GM12892 (cell line): ENCODE results near the gene NPEPL1. TPM values are rescaled to one million over a fixed set of nuclear protein-coding genes. Genes with fewer than 3 reads are reported as not detected.
"Not testable (repeated sequence)": the region's sequence is repeated elsewhere in the genome, so short reads cannot be mapped to it uniquely, and the experiment has no call there.

Source experiments
- DNase-seq: peaks from one replicate; pipeline ENCODE4 v3.0.0; 2011; ENCODE audit not compliant: insufficient read length
- FAIRE-seq: peaks from 2 replicates; lab custom pipeline; 2011; peaks lifted over from hg19 to GRCh38; lab: Jason Lieb, UNC
- POLR2A ChIP-seq: IDR thresholded peaks from 2 replicates; pipeline ENCODE4 v1.6.1; 2011; ENCODE audit warnings: low read depth, low read length, control low read depth
- POLR2AphosphoS5 ChIP-seq: IDR thresholded peaks from 2 replicates; pipeline ENCODE4 v1.6.1; 2011; ENCODE audit warnings: low read depth, low read length, control low read depth
- TAF1 ChIP-seq: IDR thresholded peaks from 2 replicates; pipeline ENCODE4 v1.6.1; 2011; ENCODE audit warnings: low read depth, mild to moderate bottlenecking, control low read depth, low read length, borderline replicate concordance
- polyA plus RNA-seq: library from polyadenylated mRNA; unstranded; fragments of >200 nt; gene quantifications from one replicate; pipeline ENCODE4 v1.2.1, GENCODE V29; 2012; ENCODE audit warnings: missing spikeins, inconsistent platforms; ENCODE audit not compliant: missing spikeins

The NPEPL1 gene, protein sequence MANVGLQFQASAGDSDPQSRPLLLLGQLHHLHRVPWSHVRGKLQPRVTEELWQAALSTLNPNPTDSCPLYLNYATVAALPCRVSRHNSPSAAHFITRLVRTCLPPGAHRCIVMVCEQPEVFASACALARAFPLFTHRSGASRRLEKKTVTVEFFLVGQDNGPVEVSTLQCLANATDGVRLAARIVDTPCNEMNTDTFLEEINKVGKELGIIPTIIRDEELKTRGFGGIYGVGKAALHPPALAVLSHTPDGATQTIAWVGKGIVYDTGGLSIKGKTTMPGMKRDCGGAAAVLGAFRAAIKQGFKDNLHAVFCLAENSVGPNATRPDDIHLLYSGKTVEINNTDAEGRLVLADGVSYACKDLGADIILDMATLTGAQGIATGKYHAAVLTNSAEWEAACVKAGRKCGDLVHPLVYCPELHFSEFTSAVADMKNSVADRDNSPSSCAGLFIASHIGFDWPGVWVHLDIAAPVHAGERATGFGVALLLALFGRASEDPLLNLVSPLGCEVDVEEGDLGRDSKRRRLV
- polyA plus RNA-seq: 16.0 TPM

DNA sequence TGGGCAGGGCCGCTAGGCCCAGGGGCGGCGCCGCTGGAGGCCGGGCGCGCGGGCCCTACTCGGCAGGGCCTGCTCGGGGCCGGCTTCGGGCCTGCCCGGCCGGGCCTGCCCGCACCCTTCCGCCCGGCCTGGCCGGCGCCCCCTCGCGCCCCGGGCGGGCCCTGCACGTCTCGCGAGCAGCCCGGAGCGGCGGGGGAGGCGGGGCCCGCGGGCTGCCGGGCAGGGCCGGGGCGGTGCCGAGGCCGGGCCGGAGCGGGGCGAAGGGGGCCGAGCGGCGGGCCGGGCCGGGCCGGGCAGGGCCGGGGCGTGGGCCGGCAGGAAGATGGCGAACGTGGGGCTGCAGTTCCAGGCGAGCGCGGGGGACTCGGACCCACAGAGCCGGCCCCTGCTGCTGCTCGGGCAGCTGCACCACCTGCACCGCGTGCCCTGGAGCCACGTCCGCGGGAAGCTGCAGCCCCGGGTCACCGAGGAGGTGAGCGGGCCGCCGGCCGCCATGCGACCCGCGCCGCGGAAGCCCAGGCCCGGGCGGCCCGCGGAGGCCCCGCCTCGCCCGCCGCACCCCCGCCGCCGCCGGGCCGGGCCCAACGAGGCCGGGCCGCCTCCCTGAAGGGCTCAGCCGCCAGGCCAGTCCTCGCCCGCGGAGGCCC lies at the start of gene NPEPL1:
NPEPL1 (plus strand) TSS at position 222 of the 647 bp plus-strand sequence; CDS start at position 323, 101 bp downstream.
- FAIRE-seq: peak; percentile 60
- DNase-seq: peak; percentile 96
- TF ChIP-seq TAF1 (0 out of 2 replicates have a peak, but pooled peaks have one; percentile 24), POLR2A (peak; percentile 60; the same call in 1 of the 2 replicates), POLR2AphosphoS5 (no peak)

DNA sequence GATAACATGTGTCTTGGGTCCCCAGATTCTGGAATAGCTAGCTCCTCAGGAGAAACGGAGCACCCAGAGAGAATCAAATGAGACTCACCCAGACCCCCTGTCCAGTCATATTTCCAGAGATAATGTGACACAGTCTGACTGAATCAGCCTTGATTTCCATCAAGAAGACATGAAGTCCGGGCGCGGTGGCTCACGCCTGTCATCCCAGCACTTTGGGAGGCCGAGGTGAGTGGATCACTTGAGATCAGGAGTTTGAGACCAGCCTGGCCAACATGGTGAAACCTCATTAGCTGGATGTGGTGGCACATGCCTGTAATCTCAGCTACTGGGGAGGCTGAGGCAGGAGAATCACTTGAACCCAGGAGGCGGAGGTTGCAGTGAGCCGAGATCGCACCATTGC lies 49.7 kb upstream of the NPEPL1 start:
- not testable (repeated sequence) for DNase-seq, FAIRE-seq

DNA sequence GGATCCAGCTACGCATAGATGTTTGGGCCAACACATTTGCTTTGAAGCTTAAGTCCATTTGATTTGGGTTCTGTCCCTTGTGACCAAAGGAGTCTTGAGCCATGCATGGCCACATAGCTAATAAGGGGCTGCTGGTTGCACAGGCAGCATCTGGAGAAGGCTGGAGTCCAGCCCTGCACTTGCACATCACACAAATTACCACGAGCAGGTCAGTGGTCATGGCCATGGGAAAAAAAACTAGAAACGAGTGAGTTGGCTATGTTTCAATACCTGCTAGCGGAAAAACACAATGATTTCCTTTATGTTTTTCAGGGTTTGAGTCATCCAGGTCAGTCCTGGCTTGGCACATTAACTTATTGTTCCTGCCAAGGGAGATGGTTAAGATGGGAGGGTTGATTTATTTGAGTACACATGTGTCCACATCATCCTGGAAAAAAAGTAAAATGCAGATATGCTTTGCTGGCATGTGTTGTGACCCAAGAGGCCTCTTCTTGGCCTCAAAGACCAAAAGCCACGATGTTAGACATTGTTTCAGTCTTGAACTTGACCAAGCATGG lies 47.1 kb upstream of the NPEPL1 start:
- FAIRE-seq: no peak
- TF ChIP-seq POLR2AphosphoS5 (no peak), TAF1 (no peak), POLR2A (no peak)
- no peak for DNase-seq

DNA sequence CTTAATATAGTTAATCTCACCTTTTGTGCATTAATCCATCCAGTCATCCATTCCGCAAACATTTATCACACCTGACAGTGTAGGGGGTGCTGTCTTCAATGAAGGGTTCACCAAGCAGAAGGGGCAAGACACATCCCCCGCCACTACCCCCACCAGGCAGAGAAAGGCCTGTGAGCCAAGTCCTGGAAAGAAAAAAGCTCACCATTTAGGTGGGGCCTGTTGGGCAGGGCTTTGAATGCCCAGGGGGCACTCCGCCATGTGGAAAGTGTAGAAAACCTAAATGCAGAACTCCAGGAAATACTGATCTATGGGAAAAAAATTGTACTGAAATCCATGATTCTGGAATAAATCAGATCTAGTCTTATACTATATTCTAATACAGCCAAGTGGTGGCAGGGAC lies 46.3 kb upstream of the NPEPL1 start:
- DNase-seq (no peak), FAIRE-seq (no peak)
- TF ChIP-seq POLR2A: no peak
- TF ChIP-seq POLR2AphosphoS5: no peak
- no peak for TF ChIP-seq TAF1

DNA sequence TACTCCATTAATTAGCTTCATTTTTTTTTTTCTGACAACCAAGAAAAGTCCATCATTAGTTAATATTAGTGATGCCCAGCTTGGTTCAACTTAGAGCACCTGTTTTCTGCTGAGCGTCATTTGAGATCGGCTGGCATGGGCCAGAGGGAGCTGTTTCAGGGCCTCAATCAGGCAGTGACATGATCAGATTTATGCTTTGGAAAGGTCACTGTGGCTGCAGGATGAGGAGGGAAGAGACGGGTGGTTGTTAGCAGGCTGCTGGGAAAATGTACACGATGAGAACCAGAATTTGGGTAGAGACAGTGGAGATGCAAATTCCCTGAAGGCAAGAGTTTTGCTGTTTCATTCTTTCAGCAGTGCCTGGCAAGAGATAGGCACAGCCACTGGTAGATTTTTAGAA lies 45.9 kb upstream of the NPEPL1 start:
- TF ChIP-seq TAF1: no peak
- no peak for TF ChIP-seq POLR2A
- no peak for TF ChIP-seq POLR2AphosphoS5
- no peak for DNase-seq
- no peak for FAIRE-seq

DNA sequence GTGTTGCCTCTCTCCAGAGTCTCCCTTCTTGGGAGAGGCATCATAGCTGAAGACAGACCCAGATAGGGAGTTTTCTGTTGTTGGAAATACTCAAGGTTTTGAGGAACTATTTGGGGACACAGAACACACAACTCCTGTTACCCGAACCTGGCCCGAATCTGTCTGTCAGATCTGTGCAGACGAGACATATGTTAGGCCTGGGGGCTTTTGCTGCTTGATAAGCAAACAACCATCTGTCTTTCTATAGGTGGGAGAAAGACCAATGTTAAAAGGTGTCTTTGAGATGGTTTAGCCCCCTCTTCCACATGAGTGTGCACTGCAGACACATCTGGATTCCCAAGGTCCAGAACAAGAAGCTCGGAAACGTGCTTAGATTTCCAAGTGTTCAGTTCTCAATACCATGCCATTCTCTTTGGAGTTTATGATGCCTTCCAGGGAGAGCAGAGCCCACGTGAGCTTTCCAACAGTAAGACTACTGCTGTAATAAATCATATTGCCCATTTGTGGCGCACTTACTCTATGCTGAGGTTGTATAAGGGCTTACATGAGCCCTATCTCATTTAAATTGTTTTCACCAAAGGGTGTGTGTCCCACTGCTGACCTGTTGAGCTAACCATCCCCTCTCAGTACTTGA lies 45.3 kb upstream of the NPEPL1 start:
- DNase-seq (no peak), FAIRE-seq (no peak)
- TF ChIP-seq TAF1 (no peak), POLR2AphosphoS5 (no peak), POLR2A (no peak)

DNA sequence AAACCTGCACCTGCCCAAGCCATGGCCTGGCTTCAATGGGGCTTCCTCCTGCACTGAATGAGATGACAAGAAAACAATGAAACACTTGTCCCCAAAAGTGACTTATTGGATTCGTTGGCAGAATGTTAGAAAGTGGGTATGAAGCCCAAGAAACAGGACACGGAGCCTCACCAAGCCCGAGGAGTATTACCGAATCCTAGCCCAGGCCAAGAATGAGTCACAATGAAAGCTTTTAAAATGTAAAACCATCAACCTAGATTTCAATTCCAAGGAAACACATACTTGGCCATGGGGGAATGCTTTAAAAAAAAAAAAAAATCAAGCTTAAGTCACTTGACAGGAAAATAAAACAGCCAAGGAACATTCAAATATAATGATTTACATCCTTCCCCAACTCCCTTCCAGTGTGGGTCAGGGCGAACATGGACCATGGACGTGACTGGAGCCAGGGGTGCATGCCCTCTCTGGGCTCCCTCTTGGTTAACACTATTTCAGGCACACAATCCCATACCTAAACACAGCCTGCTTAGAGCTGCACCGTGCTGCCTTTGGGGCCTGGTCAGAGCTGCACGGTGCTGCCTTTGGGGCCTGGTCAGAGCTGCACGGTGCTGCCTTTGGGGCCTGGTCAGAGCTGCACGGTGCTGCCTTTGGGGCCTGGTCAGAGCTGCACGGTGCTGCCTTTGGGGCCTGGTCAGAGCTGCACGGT lies 44.7 kb upstream of the NPEPL1 start:
- no peak for DNase-seq
- no peak for FAIRE-seq

DNA sequence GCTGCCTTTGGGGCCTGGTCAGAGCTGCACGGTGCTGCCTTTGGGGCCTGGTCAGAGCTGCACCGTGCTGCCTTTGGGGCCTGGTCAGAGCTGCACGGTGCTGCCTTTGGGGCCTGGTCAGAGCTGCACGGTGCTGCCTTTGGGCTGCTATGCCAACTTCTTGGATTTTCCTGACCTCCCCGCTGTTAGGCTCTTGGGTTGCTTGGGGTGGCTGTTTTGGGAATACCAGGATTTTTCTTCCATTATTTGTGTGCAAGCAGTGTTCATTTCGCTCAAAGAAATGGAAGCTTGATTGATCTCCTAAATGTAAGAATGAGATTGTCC lies 44.1 kb upstream of the NPEPL1 start:
- DNase-seq, FAIRE-seq: not testable (repeated sequence)

More for the DNA sequence above, 44.7 kb upstream of the NPEPL1 start:
- TF ChIP-seq POLR2AphosphoS5: no peak

DNA sequence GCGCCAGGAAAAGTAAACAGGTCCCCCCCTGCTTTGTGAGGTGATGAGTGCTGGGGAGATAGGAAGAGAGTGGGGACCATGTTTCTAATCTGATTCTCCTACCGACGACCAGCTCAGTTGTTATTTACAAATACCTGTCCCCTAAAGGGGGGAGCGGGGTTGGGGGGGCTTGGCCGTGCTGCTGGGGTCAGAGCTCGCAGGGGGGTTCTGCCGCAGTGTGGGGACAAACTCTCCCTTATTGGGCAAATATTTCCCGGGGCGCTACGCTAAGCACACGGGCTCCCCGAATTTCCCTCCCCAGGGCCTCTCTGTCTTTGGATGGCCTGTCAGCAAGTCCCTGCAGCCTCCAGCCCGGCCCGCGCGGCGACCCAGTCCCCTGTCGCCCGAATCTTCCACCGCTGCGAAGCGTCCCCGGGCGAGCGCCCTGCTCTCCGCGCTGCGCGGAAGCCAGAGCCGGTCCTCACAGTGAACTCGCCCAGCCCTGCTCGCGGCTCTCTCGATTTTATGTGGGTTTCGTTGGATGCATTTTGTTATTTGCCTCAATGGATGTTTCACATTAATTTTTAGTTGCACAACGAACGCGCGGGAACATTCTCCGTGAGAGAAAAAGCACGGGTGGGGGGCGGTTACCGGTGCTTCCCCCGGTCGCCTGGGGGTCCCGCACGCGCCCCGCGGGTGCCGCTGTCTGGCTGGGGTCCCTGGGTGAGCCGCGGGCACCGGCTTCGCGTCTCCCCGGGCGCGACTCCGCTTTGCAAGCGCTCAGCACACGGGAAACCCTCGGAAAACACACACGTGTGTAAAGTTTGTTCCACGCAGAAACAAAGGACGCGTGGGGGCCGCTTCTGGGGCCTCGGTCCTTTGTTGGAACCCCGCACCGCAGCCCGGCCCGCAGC lies 43.1 kb upstream of the NPEPL1 start:
- FAIRE-seq (no peak), DNase-seq (no peak)
- TF ChIP-seq POLR2A: no peak
- TF ChIP-seq POLR2AphosphoS5: no peak
- TF ChIP-seq TAF1: no peak

DNA sequence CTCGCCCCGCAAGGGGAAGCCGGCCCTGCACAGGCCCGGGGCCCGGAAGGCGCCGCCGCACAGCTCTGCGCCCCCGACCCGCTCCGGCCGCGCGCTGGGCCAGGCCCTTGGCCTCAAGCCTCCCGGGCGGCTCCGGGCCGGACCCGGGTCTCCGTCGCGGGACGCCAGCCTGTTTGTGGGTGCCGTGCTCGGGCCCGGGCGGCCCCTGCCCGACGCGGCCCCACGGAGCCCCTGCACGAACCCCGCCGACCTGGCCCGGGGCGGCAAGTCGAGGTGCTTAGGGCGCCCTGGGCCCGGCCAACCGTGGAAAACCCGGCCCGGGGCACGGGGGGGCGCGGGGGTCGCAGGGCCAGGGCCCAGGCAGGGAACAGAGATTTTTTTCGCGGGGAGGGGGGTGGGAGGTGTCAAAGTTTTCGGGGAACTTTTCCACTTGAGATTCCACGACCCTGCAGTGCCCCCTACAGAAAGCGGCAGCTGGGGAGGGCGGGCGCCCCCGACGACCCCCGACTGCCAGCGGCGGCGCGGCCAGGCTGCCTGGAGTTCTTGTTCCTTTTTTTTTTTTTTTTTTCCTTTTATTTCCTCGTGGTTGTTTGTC lies 42.3 kb upstream of the NPEPL1 start:
- peak; percentile 69 for DNase-seq
- TF ChIP-seq POLR2A (no peak; the same call in 1 of the 2 replicates), POLR2AphosphoS5 (no peak), TAF1 (no peak)
- no peak for FAIRE-seq
